HepG2 (cell line): ENCODE data around the gene CALR. TPM values are rescaled to one million over a fixed set of nuclear protein-coding genes. Genes with fewer than 3 reads are reported as not detected.

Experiments used
- CTCF ChIP-seq: sonication (generic); formaldehyde crosslinking; IDR thresholded peaks from 2 replicates; pipeline ENCODE4 v1.5.0; 2020; ENCODE audit warnings: mild to moderate bottlenecking, missing genetic modification reagents, moderate library complexity
- polyA plus RNA-seq, 8 experiments: library from polyadenylated mRNA; depleted of rRNA in 3 of 8; stranded (reverse) in 7 of 8; unstranded in 1 of 8; fragments of >200 nt; fragmentation: Illumina TruSeq in 4 of 8; extraction: Trizol in 4 of 8; gene quantifications; 2 replicates each; pipeline versions ENCODE4 v1.2.1 to v1.2.3, GENCODE V29; 2011 to 2016; ENCODE audit warnings: low read depth in 4 of 8, missing spikeins in 1 of 8, mixed read lengths in 1 of 8; ENCODE audit not compliant: insufficient read depth in 1 of 8
- total RNA-seq, 5 experiments: library from RNA; depleted of rRNA; stranded (reverse); fragments of >200 nt; fragmentation: Illumina TruSeq; extraction: Trizol; gene quantifications; 2 replicates each; pipeline ENCODE4 v1.2.3, GENCODE V29; 2016; ENCODE audit warnings: low read depth in 1 of 5
- TF ChIP-seq, protein P1 (sequence below): sonication (generic); formaldehyde crosslinking; IDR thresholded peaks from 2 replicates; pipeline ENCODE4 v1.4.0; 2020; ENCODE audit warnings: missing genetic modification reagents, borderline replicate concordance
- TF ChIP-seq, protein P2 (sequence below): sonication (generic); formaldehyde crosslinking; IDR thresholded peaks from 2 replicates; pipeline ENCODE4 v1.9.0; 2021; ENCODE audit warnings: missing genetic modification reagents, borderline replicate concordance

The CALR gene
- total and polyA plus RNA-seq, 2 of the 13 experiments (the other 11 are each of a cell fraction or from before 2014, with no cell fraction given): 898 to 934 TPM

DNA sequence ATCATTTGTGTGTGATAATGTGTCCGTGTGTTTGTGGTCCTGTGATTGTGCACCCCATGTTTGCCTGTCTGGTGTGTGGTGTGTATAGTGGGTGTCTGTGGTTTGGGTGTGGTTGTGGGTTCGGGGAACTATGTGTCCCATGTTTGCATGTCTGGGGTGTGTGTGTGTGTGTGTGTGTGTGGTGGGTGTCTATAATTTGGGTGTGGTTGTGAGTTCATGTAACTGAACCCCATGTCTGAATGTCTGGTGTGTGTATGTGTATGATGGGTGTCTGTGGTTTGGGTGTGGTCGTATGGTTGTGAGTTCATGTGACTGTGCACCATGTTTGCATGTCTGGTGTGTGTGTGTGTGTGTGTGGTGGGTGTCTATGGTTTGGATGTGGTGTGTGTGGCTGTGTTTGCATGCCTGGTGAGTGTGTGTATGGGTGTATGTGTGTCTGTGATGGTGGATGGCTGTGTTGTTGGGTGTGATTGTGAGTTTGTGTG is 45.8 kb downstream of the CALR start (continued):
- TF ChIP-seq, protein P1, sequence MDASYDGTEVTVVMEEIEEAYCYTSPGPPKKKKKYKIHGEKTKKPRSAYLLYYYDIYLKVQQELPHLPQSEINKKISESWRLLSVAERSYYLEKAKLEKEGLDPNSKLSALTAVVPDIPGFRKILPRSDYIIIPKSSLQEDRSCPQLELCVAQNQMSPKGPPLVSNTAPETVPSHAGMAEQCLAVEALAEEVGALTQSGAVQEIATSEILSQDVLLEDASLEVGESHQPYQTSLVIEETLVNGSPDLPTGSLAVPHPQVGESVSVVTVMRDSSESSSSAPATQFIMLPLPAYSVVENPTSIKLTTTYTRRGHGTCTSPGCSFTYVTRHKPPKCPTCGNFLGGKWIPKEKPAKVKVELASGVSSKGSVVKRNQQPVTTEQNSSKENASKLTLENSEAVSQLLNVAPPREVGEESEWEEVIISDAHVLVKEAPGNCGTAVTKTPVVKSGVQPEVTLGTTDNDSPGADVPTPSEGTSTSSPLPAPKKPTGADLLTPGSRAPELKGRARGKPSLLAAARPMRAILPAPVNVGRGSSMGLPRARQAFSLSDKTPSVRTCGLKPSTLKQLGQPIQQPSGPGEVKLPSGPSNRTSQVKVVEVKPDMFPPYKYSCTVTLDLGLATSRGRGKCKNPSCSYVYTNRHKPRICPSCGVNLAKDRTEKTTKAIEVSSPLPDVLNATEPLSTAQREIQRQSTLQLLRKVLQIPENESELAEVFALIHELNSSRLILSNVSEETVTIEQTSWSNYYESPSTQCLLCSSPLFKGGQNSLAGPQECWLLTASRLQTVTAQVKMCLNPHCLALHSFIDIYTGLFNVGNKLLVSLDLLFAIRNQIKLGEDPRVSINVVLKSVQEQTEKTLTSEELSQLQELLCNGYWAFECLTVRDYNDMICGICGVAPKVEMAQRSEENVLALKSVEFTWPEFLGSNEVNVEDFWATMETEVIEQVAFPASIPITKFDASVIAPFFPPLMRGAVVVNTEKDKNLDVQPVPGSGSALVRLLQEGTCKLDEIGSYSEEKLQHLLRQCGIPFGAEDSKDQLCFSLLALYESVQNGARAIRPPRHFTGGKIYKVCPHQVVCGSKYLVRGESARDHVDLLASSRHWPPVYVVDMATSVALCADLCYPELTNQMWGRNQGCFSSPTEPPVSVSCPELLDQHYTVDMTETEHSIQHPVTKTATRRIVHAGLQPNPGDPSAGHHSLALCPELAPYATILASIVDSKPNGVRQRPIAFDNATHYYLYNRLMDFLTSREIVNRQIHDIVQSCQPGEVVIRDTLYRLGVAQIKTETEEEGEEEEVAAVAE (CRISPR knock-in tag): no peak
- TF ChIP-seq, protein P2, sequence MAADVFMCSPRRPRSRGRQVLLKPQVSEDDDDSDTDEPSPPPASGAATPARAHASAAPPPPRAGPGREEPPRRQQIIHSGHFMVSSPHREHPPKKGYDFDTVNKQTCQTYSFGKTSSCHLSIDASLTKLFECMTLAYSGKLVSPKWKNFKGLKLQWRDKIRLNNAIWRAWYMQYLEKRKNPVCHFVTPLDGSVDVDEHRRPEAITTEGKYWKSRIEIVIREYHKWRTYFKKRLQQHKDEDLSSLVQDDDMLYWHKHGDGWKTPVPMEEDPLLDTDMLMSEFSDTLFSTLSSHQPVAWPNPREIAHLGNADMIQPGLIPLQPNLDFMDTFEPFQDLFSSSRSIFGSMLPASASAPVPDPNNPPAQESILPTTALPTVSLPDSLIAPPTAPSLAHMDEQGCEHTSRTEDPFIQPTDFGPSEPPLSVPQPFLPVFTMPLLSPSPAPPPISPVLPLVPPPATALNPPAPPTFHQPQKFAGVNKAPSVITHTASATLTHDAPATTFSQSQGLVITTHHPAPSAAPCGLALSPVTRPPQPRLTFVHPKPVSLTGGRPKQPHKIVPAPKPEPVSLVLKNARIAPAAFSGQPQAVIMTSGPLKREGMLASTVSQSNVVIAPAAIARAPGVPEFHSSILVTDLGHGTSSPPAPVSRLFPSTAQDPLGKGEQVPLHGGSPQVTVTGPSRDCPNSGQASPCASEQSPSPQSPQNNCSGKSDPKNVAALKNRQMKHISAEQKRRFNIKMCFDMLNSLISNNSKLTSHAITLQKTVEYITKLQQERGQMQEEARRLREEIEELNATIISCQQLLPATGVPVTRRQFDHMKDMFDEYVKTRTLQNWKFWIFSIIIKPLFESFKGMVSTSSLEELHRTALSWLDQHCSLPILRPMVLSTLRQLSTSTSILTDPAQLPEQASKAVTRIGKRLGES (CRISPR knock-in tag): no peak
- no peak for TF ChIP-seq CTCF
